Neural cell (in vitro differentiated cells): ENCODE data around the gene TLR6. TPM values are rescaled to one million over a fixed set of nuclear protein-coding genes. Genes with fewer than 3 reads are reported as not detected.

Experiments
- H2AFZ ChIP-seq: fragments of 200-600, 300-800 bp; sonication (generic), shearing (Covaris generic); 2 replicates; pipeline ENCODE4 v1.6.0; 2014; ENCODE audit warnings: low read depth, mild to moderate bottlenecking, antibody characterized with exemption, low read length, moderate library complexity
- H3F3A ChIP-seq: fragments of 200-600 bp; shearing (Covaris generic); 2 replicates; pipeline ENCODE4 v1.6.1; 2016; ENCODE audit warnings: mild to moderate bottlenecking, moderate library complexity, mixed read lengths, antibody characterized with exemption, low read length; ENCODE audit not compliant: insufficient read depth, poor library complexity, severe bottlenecking
- H3K27ac ChIP-seq: fragments of 200-600, 300-800 bp; sonication (generic), shearing (Covaris generic); 2 replicates; pipeline ENCODE4 v1.5.1; 2014; ENCODE audit warnings: mild to moderate bottlenecking, low read length, moderate library complexity
- H3K27me3 ChIP-seq: fragments of 300-800, 200-600 bp; sonication (generic), shearing (Covaris generic); 2 replicates; pipeline ENCODE4 v1.6.0; 2014; ENCODE audit warnings: mild to moderate bottlenecking, low read depth, low read length, moderate library complexity; ENCODE audit not compliant: insufficient read depth
- H3K36me3 ChIP-seq: fragments of 300-800, 200-600 bp; sonication (generic), shearing (Covaris generic); 2 replicates; pipeline ENCODE4 v1.5.1; 2014; ENCODE audit warnings: mild to moderate bottlenecking, antibody characterized with exemption, low read length, moderate library complexity; ENCODE audit not compliant: insufficient read depth
- H3K4me2 ChIP-seq: fragments of 300-800, 200-600 bp; sonication (generic), shearing (Covaris generic); 2 replicates; pipeline ENCODE4 v1.6.0; 2014; ENCODE audit warnings: mild to moderate bottlenecking, low read length
- H3K4me3 ChIP-seq: fragments of 300-800, 200-600 bp; sonication (generic), shearing (Covaris generic); 2 replicates; pipeline ENCODE4 v1.5.1; 2014; ENCODE audit warnings: mild to moderate bottlenecking, low read length, moderate library complexity
- H3K79me2 ChIP-seq: fragments of 200-600 bp; shearing (Covaris generic); replicated peaks from 2 replicates; pipeline ENCODE4 v1.6.0; 2014; ENCODE audit warnings: mild to moderate bottlenecking, low read length, moderate library complexity; ENCODE audit not compliant: insufficient read depth
- H3K9ac ChIP-seq: fragments of 300-800, 200-600 bp; sonication (generic), shearing (Covaris generic); 2 replicates; pipeline ENCODE4 v1.6.1; 2016; ENCODE audit warnings: mild to moderate bottlenecking, low read length, mixed read lengths
- H3K9me2 ChIP-seq: fragments of 200-600 bp; shearing (Covaris generic); 2 replicates; pipeline ENCODE4 v1.6.1; 2016; ENCODE audit warnings: mild to moderate bottlenecking, low read length, mixed read lengths; ENCODE audit not compliant: insufficient read depth
- H3K9me3 ChIP-seq: fragments of 200-600, 300-800 bp; sonication (generic), shearing (Covaris generic); 2 replicates; pipeline ENCODE4 v1.6.1; 2016; ENCODE audit warnings: mild to moderate bottlenecking, mixed run types, low read length, moderate library complexity, mixed read lengths
- H4K20me1 ChIP-seq: fragments of 200-600 bp; shearing (Covaris generic); 2 replicates; pipeline ENCODE4 v1.6.1; 2016; ENCODE audit warnings: mild to moderate bottlenecking, mixed run types; ENCODE audit not compliant: insufficient read depth
- CTCF ChIP-seq: fragments of 450-650 bp; IDR thresholded peaks from 2 replicates; pipeline ENCODE4 v1.5.1; 2014; ENCODE audit warnings: antibody characterized with exemption, mild to moderate bottlenecking, moderate library complexity; ENCODE audit not compliant: poor library complexity, severe bottlenecking
- EP300 ChIP-seq: fragments of 450-650 bp; conservative IDR thresholded peaks from 2 replicates; pipeline ENCODE4 v1.6.1; 2014; ENCODE audit warnings: antibody characterized with exemption, mild to moderate bottlenecking, moderate library complexity; ENCODE audit not compliant: poor library complexity, severe bottlenecking
- EZH2 ChIP-seq: fragments of 200-600, 300-800 bp; shearing (Covaris generic), sonication (generic); IDR thresholded peaks from 2 replicates; pipeline ENCODE4 v1.6.1; 2014; ENCODE audit warnings: antibody characterized with exemption, low read length, borderline replicate concordance, mild to moderate bottlenecking; ENCODE audit not compliant: insufficient read depth, poor library complexity, severe bottlenecking
- MXI1 ChIP-seq: fragments of 450-650 bp; conservative IDR thresholded peaks from 2 replicates; pipeline ENCODE4 v1.6.1; 2014; ENCODE audit warnings: antibody characterized with exemption, mild to moderate bottlenecking; ENCODE audit not compliant: poor library complexity, severe bottlenecking
- POLR2AphosphoS5 ChIP-seq: IDR thresholded peaks from 2 replicates; pipeline ENCODE4 v1.6.1; 2012
- RAD21 ChIP-seq: fragments of 450-650 bp; conservative IDR thresholded peaks from 2 replicates; pipeline ENCODE4 v1.6.1; 2014; ENCODE audit warnings: antibody characterized with exemption, mild to moderate bottlenecking, moderate library complexity
- REST ChIP-seq: IDR thresholded peaks from 2 replicates; pipeline ENCODE4 v1.6.1; 2012; ENCODE audit warnings: borderline replicate concordance
- SMC3 ChIP-seq: fragments of 450-650 bp; conservative IDR thresholded peaks from 2 replicates; pipeline ENCODE4 v1.6.1; 2014; ENCODE audit warnings: antibody characterized with exemption, mild to moderate bottlenecking, moderate library complexity; ENCODE audit not compliant: poor library complexity
- TAF1 ChIP-seq: IDR thresholded peaks from 2 replicates; pipeline ENCODE4 v1.6.1; 2012; ENCODE audit warnings: low read depth
- polyA plus RNA-seq: library from polyadenylated mRNA; depleted of rRNA; stranded (reverse); fragments of >200 nt; gene quantifications from 2 replicates; pipeline ENCODE4 v1.2.3, GENCODE V29; 2014

The TLR6 gene
- polyA plus RNA-seq, 1 donor from 2014 or later, result not detected

GRCh38 chr4:38800366-38800765 lies 56.3 kb downstream of the TLR6 start:
- no peaks in the 10 kb centered on the region for H3K27me3 ChIP-seq
- H3K27ac ChIP-seq, result no peak overlapping the region
- H3K9ac ChIP-seq, result no peak overlapping the region
- H3K9me3 ChIP-seq, result no peaks in the 10 kb centered on the region
- H3F3A ChIP-seq, result no peaks in the 10 kb centered on the region
- no peak overlapping the region for H3K4me2 ChIP-seq
- TF ChIP-seq EZH2 (no peak), RAD21 (no peak), MXI1 (no peak), REST (no peak), TAF1 (no peak), POLR2AphosphoS5 (no peak), SMC3 (no peak), CTCF (no peak), EP300 (no peak)
- no peak overlapping the region for H3K4me3 ChIP-seq
- no peaks in the 10 kb centered on the region for H3K36me3 ChIP-seq
- no peaks in the 10 kb centered on the region for H3K79me2 ChIP-seq
- no peaks in the 10 kb centered on the region for H3K9me2 ChIP-seq
- H2AFZ ChIP-seq, result no peak overlapping the region
- no peaks in the 10 kb centered on the region for H4K20me1 ChIP-seq

- Histone ChIP-seq H3K27ac (no peak overlapping the region), H3K9ac (no peak overlapping the region)
These were observed 61.5 kb downstream of the TLR6 start for GRCh38 chr4:38795087-38795486.

More at GRCh38 chr4:38795087-38795486, 61.5 kb downstream of the TLR6 start:
- Histone ChIP-seq H3K79me2 (no peaks in the 10 kb centered on the region), H3K9me3 (no peaks in the 10 kb centered on the region), H3F3A (no peaks in the 10 kb centered on the region), H3K9me2 (no peaks in the 10 kb centered on the region), H3K4me2 (no peak overlapping the region), H3K36me3 (no peaks in the 10 kb centered on the region), H4K20me1 (no peaks in the 10 kb centered on the region), H2AFZ (no peak overlapping the region), H3K27me3 (no peaks in the 10 kb centered on the region), H3K4me3 (no peak overlapping the region)
- TF ChIP-seq MXI1, result no peak
- no peak for TF ChIP-seq CTCF
- TF ChIP-seq SMC3, result no peak
- no peak for TF ChIP-seq TAF1
- TF ChIP-seq EP300, result no peak
- TF ChIP-seq RAD21, result no peak
- TF ChIP-seq EZH2, result no peak
- no peak for TF ChIP-seq POLR2AphosphoS5
- TF ChIP-seq REST, result no peak
